ENCODE results near the gene SMG5. TPM values are rescaled to one million over a fixed set of nuclear protein-coding genes. Genes with fewer than 3 reads are reported as not detected.

SMG5 gene
- polyA plus RNA-seq, 1 donor from 2014 or later: 57.3 TPM

GRCh38 chr1:156221986-156222692 lies 60.5 kb downstream of the SMG5 start:
- Histone ChIP-seq H3K4me3 (ENCODE audit: low read length) (no peak overlapping the region), H3K36me3 (ENCODE audit: insufficient read depth, low read length) (no peaks in the 10 kb centered on the region), H3K9me2 (ENCODE audit: insufficient read depth, low read length) (no peaks in the 10 kb centered on the region), H3K27ac (ENCODE audit: low read length) (no peak overlapping the region), H2AFZ (ENCODE audit: low read depth, low read length) (no peak overlapping the region), H4K20me1 (ENCODE audit: insufficient read depth) (no peaks in the 10 kb centered on the region), H3K9ac (ENCODE audit: low read length) (no peak overlapping the region), H3F3A (ENCODE audit: insufficient read depth, low read length, poor library complexity, severe bottlenecking) (no peaks in the 10 kb centered on the region), H3K4me2 (ENCODE audit: low read length) (no peak overlapping the region), H3K27me3 (ENCODE audit: insufficient read depth, low read depth, low read length) (no peaks in the 10 kb centered on the region), H3K79me2 (replicated peaks; ENCODE audit: insufficient read depth, low read length) (peaks cover 3% of the 10 kb centered on the region), H3K9me3 (ENCODE audit: low read length) (no peaks in the 10 kb centered on the region)
- TF ChIP-seq EP300 (conservative IDR thresholded peaks at IDR 0.05; ENCODE audit: poor library complexity, severe bottlenecking) (no peak), REST (IDR thresholded peaks at IDR 0.05; ENCODE audit: borderline replicate concordance) (no peak), POLR2AphosphoS5 (IDR thresholded peaks at IDR 0.05) (no peak), MXI1 (conservative IDR thresholded peaks at IDR 0.05; ENCODE audit: poor library complexity, severe bottlenecking) (no peak)

- Histone ChIP-seq H3K79me2 (replicated peaks; ENCODE audit: insufficient read depth, low read length) (peaks cover 7% of the 10 kb centered on the region), H3K9ac (ENCODE audit: low read length) (no peak overlapping the region), H3K4me3 (ENCODE audit: low read length) (no peak overlapping the region), H3K27me3 (ENCODE audit: insufficient read depth, low read depth, low read length) (no peaks in the 10 kb centered on the region), H3F3A (ENCODE audit: insufficient read depth, low read length, poor library complexity, severe bottlenecking) (no peaks in the 10 kb centered on the region), H2AFZ (ENCODE audit: low read depth, low read length) (no peak overlapping the region), H3K4me2 (ENCODE audit: low read length) (no peak overlapping the region), H3K36me3 (ENCODE audit: insufficient read depth, low read length) (no peaks in the 10 kb centered on the region), H3K9me2 (ENCODE audit: insufficient read depth, low read length) (no peaks in the 10 kb centered on the region), H4K20me1 (ENCODE audit: insufficient read depth) (no peaks in the 10 kb centered on the region), H3K27ac (ENCODE audit: low read length) (no peak overlapping the region), H3K9me3 (ENCODE audit: low read length) (no peaks in the 10 kb centered on the region)
- TF ChIP-seq TAF1 (IDR thresholded peaks at IDR 0.05; ENCODE audit: low read depth) (no peak), RAD21 (conservative IDR thresholded peaks at IDR 0.05) (no peak), EZH2 (IDR thresholded peaks at IDR 0.05; ENCODE audit: borderline replicate concordance, insufficient read depth, low read length, poor library complexity, severe bottlenecking) (no peak), MXI1 (conservative IDR thresholded peaks at IDR 0.05; ENCODE audit: poor library complexity, severe bottlenecking) (no peak), EP300 (conservative IDR thresholded peaks at IDR 0.05; ENCODE audit: poor library complexity, severe bottlenecking) (no peak), SMC3 (conservative IDR thresholded peaks at IDR 0.05; ENCODE audit: poor library complexity) (no peak), REST (IDR thresholded peaks at IDR 0.05; ENCODE audit: borderline replicate concordance) (no peak), POLR2AphosphoS5 (IDR thresholded peaks at IDR 0.05) (no peak), CTCF (IDR thresholded peaks at IDR 0.05; ENCODE audit: poor library complexity, severe bottlenecking) (no peak)
These were observed 62.4 kb downstream of the SMG5 start for GRCh38 chr1:156220226-156220625.

Measured in neural cell (in vitro differentiated cells).